Measurements from ENCODE around the gene PLEKHF1. TPM values are rescaled to one million over a fixed set of nuclear protein-coding genes. Genes with fewer than 3 reads are reported as not detected.

PLEKHF1 gene
- polyA plus RNA-seq, 3 donors from 2014 or later = 107 to 244 (median 141) TPM

- H3K27ac Mint-ChIP-seq = peak overlapping the region; percentile 98 to 100 (median 100)
- H3K27me3 Mint-ChIP-seq (ENCODE audit: low read depth in 3 of 3) = peaks cover 27 to 50% (median 48%) of the 10 kb centered on the region in 3 donors
- H3K36me3 Mint-ChIP-seq = peaks cover 25 to 58% (median 37%) of the 10 kb centered on the region in 3 donors
- H3K4me3 Mint-ChIP-seq = peak overlapping the region; percentile 80 to 97 (median 93)
- peaks cover 94 to 95% of the 10 kb centered on the region in 2 donors for H3K4me1 Mint-ChIP-seq
- peak; percentile 95 to 97 (median 96) for DNase-seq
- peaks cover 0 to 2% (median 0%) of the 10 kb centered on the region in 6 donors for H3K9me3 Mint-ChIP-seq
Measured at GRCh38 chr19:29672933-29673336, 7.7 kb downstream of the PLEKHF1 start.

- Mint-ChIP-seq H3K36me3 (peaks cover 25 to 61% (median 37%) of the 10 kb centered on the region in 3 donors), H3K4me1 (peaks cover 93 to 95% of the 10 kb centered on the region in 2 donors), H3K27me3 (ENCODE audit: low read depth in 3 of 3) (peaks cover 26 to 50% (median 49%) of the 10 kb centered on the region in 3 donors), H3K27ac (peak overlapping the region; percentile 98 to 100 (median 100)), H3K4me3 (peak overlapping the region; percentile 80 to 97 (median 93)), H3K9me3 (peaks cover 0 to 2% (median 0%) of the 10 kb centered on the region in 6 donors)
- peak in 1 of 3 donors; percentile 28 for DNase-seq
Measured at GRCh38 chr19:29673451-29674371, 8.4 kb downstream of the PLEKHF1 start.

- Mint-ChIP-seq H3K27me3 (ENCODE audit: low read depth in 3 of 3) (peaks cover 26 to 50% (median 50%) of the 10 kb centered on the region in 3 donors), H3K27ac (peak overlapping the region; percentile 72 to 100 (median 98)), H3K4me1 (peaks cover 88 to 93% of the 10 kb centered on the region in 2 donors), H3K4me3 (peak overlapping the region in 4 of 5 donors; percentile 26 to 93 (median 59)), H3K9me3 (peaks cover 0 to 2% (median 0%) of the 10 kb centered on the region in 6 donors), H3K36me3 (peaks cover 23 to 60% (median 36%) of the 10 kb centered on the region in 3 donors)
- no peak for DNase-seq
Measured at GRCh38 chr19:29674374-29675119, 9.3 kb downstream of the PLEKHF1 start.

- H3K4me3 Mint-ChIP-seq = peak overlapping the region; percentile 59 to 85 (median 77)
Measured at GRCh38 chr19:29675120-29675649, 9.9 kb downstream of the PLEKHF1 start.

GRCh38 chr19:29675650-29676186 lies 10.5 kb downstream of the PLEKHF1 start:
- DNase-seq = no peak
- peaks cover 88 to 93% of the 10 kb centered on the region in 2 donors for H3K4me1 Mint-ChIP-seq
- H3K4me3 Mint-ChIP-seq = peak overlapping the region; percentile 75 to 85 (median 78)
- peaks cover 31 to 61% (median 59%) of the 10 kb centered on the region in 3 donors for H3K27me3 Mint-ChIP-seq (ENCODE audit: low read depth in 3 of 3)
- H3K27ac Mint-ChIP-seq = peak overlapping the region; percentile 95 to 100 (median 98)
- H3K9me3 Mint-ChIP-seq = peaks cover 0 to 2% (median 0%) of the 10 kb centered on the region in 6 donors
- H3K36me3 Mint-ChIP-seq = peaks cover 15 to 56% (median 27%) of the 10 kb centered on the region in 3 donors

More at GRCh38 chr19:29675120-29675649, 9.9 kb downstream of the PLEKHF1 start:
- peaks cover 88 to 93% of the 10 kb centered on the region in 2 donors for H3K4me1 Mint-ChIP-seq
- peaks cover 0 to 2% (median 0%) of the 10 kb centered on the region in 6 donors for H3K9me3 Mint-ChIP-seq
- H3K27me3 Mint-ChIP-seq (ENCODE audit: low read depth in 3 of 3) = peaks cover 26 to 56% (median 54%) of the 10 kb centered on the region in 3 donors
- H3K36me3 Mint-ChIP-seq = peaks cover 17 to 58% (median 29%) of the 10 kb centered on the region in 3 donors
- no peak for DNase-seq
- H3K27ac Mint-ChIP-seq = peak overlapping the region; percentile 95 to 100 (median 98)

DNA sequence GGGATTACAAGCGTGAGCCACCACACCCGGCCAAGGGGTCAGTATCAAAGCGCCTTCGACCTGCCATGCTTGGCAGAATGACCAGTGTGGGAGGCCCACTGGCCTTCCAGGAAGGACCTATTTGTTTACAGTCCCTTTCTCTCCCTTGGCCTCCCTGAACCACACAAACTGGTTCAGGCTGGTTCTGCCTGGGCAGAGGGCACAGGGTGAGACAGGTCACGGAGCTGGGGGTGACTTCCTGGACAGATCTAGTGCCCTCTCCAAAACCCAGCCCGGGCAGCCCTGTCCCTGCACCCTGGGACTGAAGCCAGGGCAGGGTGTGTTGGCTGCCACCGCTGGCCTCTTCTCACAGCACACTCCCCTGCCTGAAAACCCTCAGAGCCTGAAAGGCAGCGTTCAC lies 11.3 kb downstream of the PLEKHF1 start:
- peaks cover 7 to 49% (median 18%) of the 10 kb centered on the region in 3 donors for H3K36me3 Mint-ChIP-seq
- peak overlapping the region; percentile 95 to 100 (median 98) for H3K27ac Mint-ChIP-seq
- H3K9me3 Mint-ChIP-seq = peaks cover 0 to 2% (median 0%) of the 10 kb centered on the region in 6 donors
- DNase-seq = no peak
- peak overlapping the region; percentile 75 to 85 (median 78) for H3K4me3 Mint-ChIP-seq
- peaks cover 36 to 57% (median 56%) of the 10 kb centered on the region in 3 donors for H3K27me3 Mint-ChIP-seq (ENCODE audit: low read depth in 3 of 3)
- H3K4me1 Mint-ChIP-seq = peaks cover 88 to 93% of the 10 kb centered on the region in 2 donors

- H3K4me1 Mint-ChIP-seq = peaks cover 88 to 93% of the 10 kb centered on the region in 2 donors
- peaks cover 3 to 44% (median 14%) of the 10 kb centered on the region in 3 donors for H3K36me3 Mint-ChIP-seq
- H3K27me3 Mint-ChIP-seq (ENCODE audit: low read depth in 3 of 3) = peaks cover 33 to 52% (median 51%) of the 10 kb centered on the region in 3 donors
- DNase-seq = peak in 1 of 3 donors; percentile 35
- H3K4me3 Mint-ChIP-seq = peak overlapping the region; percentile 75 to 85 (median 78)
- H3K27ac Mint-ChIP-seq = peak overlapping the region; percentile 95 to 100 (median 98)
- H3K9me3 Mint-ChIP-seq = peaks cover 0 to 2% (median 0%) of the 10 kb centered on the region in 6 donors
Measured at GRCh38 chr19:29677001-29677817, 11.9 kb downstream of the PLEKHF1 start.

DNA sequence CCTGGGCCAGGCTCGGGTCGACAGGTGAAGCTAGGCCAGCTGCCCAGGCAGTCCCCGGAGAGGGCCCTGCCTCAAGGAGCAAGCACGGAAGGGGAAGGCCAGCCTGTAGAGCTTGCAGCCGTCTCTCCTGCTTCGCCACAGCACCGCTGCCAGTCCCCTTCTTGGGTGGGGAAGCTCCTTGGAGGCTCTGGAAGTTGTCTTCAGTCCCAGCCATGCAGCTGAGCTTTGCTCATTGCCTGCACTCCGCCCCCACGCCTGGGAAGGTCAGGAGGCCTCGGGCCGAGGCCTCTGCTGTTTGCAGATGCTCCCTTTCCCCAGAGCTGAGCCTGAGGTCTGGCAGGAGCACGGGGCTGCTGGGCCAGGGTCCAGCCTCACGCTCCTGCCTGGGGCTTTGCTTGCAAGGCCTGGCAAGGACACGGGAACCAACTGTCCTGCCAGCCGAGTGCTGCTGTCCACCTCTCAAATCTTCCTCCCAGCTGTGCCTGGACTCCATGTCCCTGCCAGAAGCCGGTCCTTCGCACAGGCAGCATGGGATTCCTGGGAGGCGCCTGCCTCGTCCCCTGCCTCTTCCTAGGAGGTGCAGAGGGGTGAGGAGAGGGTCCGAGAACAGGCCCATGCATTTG lies 13.3 kb downstream of the PLEKHF1 start:
- H3K9me3 Mint-ChIP-seq = peaks cover 0 to 2% (median 0%) of the 10 kb centered on the region in 6 donors
- H3K4me3 Mint-ChIP-seq = peak overlapping the region in 4 of 5 donors; percentile 46 to 62 (median 51)
- no peak for DNase-seq
- peaks cover 23 to 38% (median 38%) of the 10 kb centered on the region in 3 donors for H3K27me3 Mint-ChIP-seq (ENCODE audit: low read depth in 3 of 3)
- peaks cover 88 to 93% of the 10 kb centered on the region in 2 donors for H3K4me1 Mint-ChIP-seq
- peaks cover 3 to 36% (median 3%) of the 10 kb centered on the region in 3 donors for H3K36me3 Mint-ChIP-seq
- peak overlapping the region; percentile 91 to 100 (median 98) for H3K27ac Mint-ChIP-seq

DNA sequence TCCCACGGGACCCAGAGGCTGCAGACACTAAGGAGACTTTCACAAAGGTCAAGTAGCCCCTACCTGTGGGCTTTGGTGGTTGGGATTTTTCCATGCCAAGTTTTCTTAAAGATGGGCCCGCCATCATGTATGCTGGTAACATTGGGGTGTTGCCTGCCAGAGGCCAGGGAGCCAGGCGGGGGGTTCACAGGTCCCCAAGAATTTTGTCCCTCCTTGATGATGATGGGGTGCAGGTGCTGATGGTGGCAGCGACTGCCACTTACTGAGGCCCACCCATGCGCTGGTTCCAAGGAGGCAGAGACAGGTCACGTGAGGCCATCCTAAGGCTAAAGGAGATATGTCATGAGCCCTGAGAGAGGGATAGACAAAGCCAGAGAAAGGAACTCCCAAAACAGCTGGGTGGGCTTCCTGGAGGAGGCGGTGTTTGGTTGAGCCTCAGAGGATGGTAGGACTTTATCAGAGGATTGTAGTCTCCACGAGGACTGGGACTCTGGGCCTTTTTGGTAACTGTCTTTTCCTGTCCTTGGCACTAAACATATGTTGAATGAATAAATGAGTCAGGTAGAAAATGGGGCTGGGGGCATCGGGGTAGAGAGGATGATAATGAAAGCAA lies 14.4 kb downstream of the PLEKHF1 start:
- Mint-ChIP-seq H3K4me3 (peak overlapping the region; percentile 57 to 85 (median 74)), H3K9me3 (peaks cover 0 to 2% (median 0%) of the 10 kb centered on the region in 6 donors), H3K27me3 (ENCODE audit: low read depth in 3 of 3) (peaks cover 18 to 33% (median 30%) of the 10 kb centered on the region in 3 donors), H3K27ac (peak overlapping the region; percentile 96 to 100 (median 98)), H3K4me1 (peaks cover 88 to 95% of the 10 kb centered on the region in 2 donors), H3K36me3 (peaks cover 3 to 31% (median 3%) of the 10 kb centered on the region in 3 donors)
- no peak for DNase-seq

DNA sequence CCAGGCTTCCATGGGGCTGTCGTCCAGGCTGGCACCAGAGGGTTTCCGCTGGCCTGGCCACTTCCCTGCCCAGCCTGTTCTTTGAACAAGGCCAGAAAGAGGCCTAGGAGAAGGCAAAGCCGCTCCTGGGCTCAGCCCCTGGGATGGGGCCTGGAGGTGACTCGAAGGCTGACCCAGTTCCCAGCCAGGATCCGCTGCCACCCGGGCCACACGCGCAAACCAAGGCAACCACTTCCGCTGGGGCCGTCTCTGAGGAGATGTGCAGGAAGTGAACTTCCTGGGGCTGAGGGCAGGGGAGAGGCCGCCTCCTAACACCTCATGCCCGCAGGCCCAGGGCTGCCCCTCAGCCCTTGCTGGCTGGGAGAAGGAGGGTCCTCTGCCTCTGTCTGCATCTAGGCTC lies 15.2 kb downstream of the PLEKHF1 start:
- H3K27ac Mint-ChIP-seq = peak overlapping the region; percentile 96 to 100 (median 98)
- peaks cover 88 to 94% of the 10 kb centered on the region in 2 donors for H3K4me1 Mint-ChIP-seq
- DNase-seq = peak; percentile 95 to 98 (median 96)
- peak overlapping the region; percentile 71 to 82 (median 78) for H3K4me3 Mint-ChIP-seq
- peaks cover 3 to 28% (median 3%) of the 10 kb centered on the region in 3 donors for H3K36me3 Mint-ChIP-seq
- peaks cover 18 to 30% (median 27%) of the 10 kb centered on the region in 3 donors for H3K27me3 Mint-ChIP-seq (ENCODE audit: low read depth in 3 of 3)
- H3K9me3 Mint-ChIP-seq = peaks cover 0 to 2% (median 0%) of the 10 kb centered on the region in 6 donors

- Mint-ChIP-seq H3K27ac (peak overlapping the region; percentile 96 to 100 (median 98)), H3K9me3 (peaks cover 0 to 2% (median 0%) of the 10 kb centered on the region in 6 donors), H3K36me3 (peaks cover 3 to 25% (median 3%) of the 10 kb centered on the region in 3 donors), H3K4me3 (peak overlapping the region; percentile 71 to 82 (median 78)), H3K27me3 (ENCODE audit: low read depth in 3 of 3) (peaks cover 16 to 26% (median 26%) of the 10 kb centered on the region in 3 donors), H3K4me1 (peaks cover 85 to 90% of the 10 kb centered on the region in 2 donors)
- no peak for DNase-seq
Measured at GRCh38 chr19:29680937-29681336, 15.7 kb downstream of the PLEKHF1 start.

Data from immature natural killer cell (primary cell).